Endothelial cell of umbilical vein (primary cell): ENCODE results near the gene LYRM1. TPM values are rescaled to one million over a fixed set of nuclear protein-coding genes. Genes with fewer than 3 reads are reported as not detected.
"Not testable (repeated sequence)": the region's sequence is repeated elsewhere in the genome, so short reads cannot be mapped to it uniquely, and the experiment has no call there.

ENCODE experiments used
- BruUV-seq: library from RNA; stranded (reverse); fragments of 400-500 nt; replicated peaks from 2 replicates; lab custom pipeline; 2021; lab: Mats Ljungman, UMichigan
- CTCF ChIA-PET: fragments of 300-600, 350-600 bp; sonication (Branson Sonifier 250); formaldehyde crosslinking; loops from one replicate; lab custom pipeline; 2021; ENCODE audit warnings: antibody characterized with exemption, inconsistent platforms; lab: Charles Lee
- POLR2A ChIA-PET: fragments of 300-600, 350-600 bp; sonication (Branson Sonifier 250); formaldehyde crosslinking; loops from one replicate; lab custom pipeline; 2021; ENCODE audit warnings: antibody characterized with exemption, inconsistent platforms; lab: Charles Lee
- DNase-seq: peaks from one replicate; pipeline ENCODE4 v3.0.0-alpha.2; 2011; ENCODE audit warnings: low read depth, low spot score
- FAIRE-seq: peaks from 2 replicates; lab custom pipeline; 2011; peaks lifted over from hg19 to GRCh38; lab: Jason Lieb, UNC
- H2AFZ ChIP-seq: 2 replicates; pipeline ENCODE4 v1.6.0; 2012; ENCODE audit warnings: low read depth, low read length, control low read depth, inconsistent platforms
- H3K27ac ChIP-seq: 2 replicates; pipeline ENCODE4 v1.5.1; 2011; ENCODE audit warnings: low read depth, mild to moderate bottlenecking, control low read depth, low read length, moderate library complexity; ENCODE audit not compliant: insufficient read depth
- H3K27me3 ChIP-seq, 2 experiments: 2 replicates each; pipeline versions ENCODE4 v1.6.0 to v1.6.1; 2011; ENCODE audit warnings: low read length in 2 of 2, mixed read lengths in 1 of 2; ENCODE audit not compliant: control insufficient read depth in 2 of 2, insufficient read depth in 2 of 2
- H3K36me3 ChIP-seq, 2 experiments: 2 replicates in 1 of 2; 3 replicates in 1 of 2; pipeline ENCODE4 v1.5.1; 2011; ENCODE audit warnings: low read length in 2 of 2, mild to moderate bottlenecking in 1 of 2, moderate library complexity in 1 of 2; ENCODE audit not compliant: control insufficient read depth in 2 of 2, insufficient read depth in 2 of 2; ENCODE audit errors: extremely low read depth in 1 of 2
- H3K4me1 ChIP-seq: 3 replicates; pipeline ENCODE4 v1.5.1; 2011; ENCODE audit warnings: mild to moderate bottlenecking, low read length; ENCODE audit not compliant: control insufficient read depth, insufficient read depth; ENCODE audit errors: extremely low read depth
- H3K4me2 ChIP-seq: 2 replicates; pipeline ENCODE4 v1.6.1; 2011; ENCODE audit warnings: low read length, control low read depth, mixed read lengths; ENCODE audit not compliant: insufficient read depth
- H3K4me3 ChIP-seq, 3 experiments: fragments of 200-600 bp in 1 of 3; sonication (generic), shearing (Covaris generic) in 1 of 3; replicated peaks in 1 of 3; 2 replicates each; pipeline ENCODE4 v1.5.1; 2011 to 2016; ENCODE audit warnings: control low read depth in 3 of 3, low read length in 3 of 3, mild to moderate bottlenecking in 2 of 3, inconsistent platforms in 1 of 3, low read depth in 1 of 3, moderate library complexity in 1 of 3; ENCODE audit not compliant: insufficient read depth in 1 of 3
- H3K79me2 ChIP-seq: 2 replicates; pipeline ENCODE4 v1.6.0; 2012; ENCODE audit warnings: low read length, inconsistent platforms; ENCODE audit not compliant: control insufficient read depth, insufficient read depth
- H3K9ac ChIP-seq: replicated peaks from 2 replicates; pipeline ENCODE3; 2011; ENCODE audit warnings: low read length, control low read depth; ENCODE audit not compliant: insufficient read depth; ENCODE audit errors: extremely low read depth
- H3K9me1 ChIP-seq: replicated peaks from 3 replicates; pipeline ENCODE4 v1.6.0; 2011; ENCODE audit warnings: mild to moderate bottlenecking, low read length; ENCODE audit not compliant: control insufficient read depth, insufficient read depth; ENCODE audit errors: extremely low read depth
- H3K9me3 ChIP-seq: replicated peaks from 2 replicates; pipeline ENCODE4 v1.5.1; 2012; ENCODE audit warnings: low read length, inconsistent platforms; ENCODE audit not compliant: control insufficient read depth, insufficient read depth
- H4K20me1 ChIP-seq: replicated peaks from 2 replicates; pipeline ENCODE3; 2011; ENCODE audit warnings: mild to moderate bottlenecking, low read length; ENCODE audit not compliant: control insufficient read depth, insufficient read depth; ENCODE audit errors: extremely low read depth
- CTCF ChIP-seq, 2 donors: IDR thresholded peaks; 1 replicate in 1 of 2; 2 replicates in 1 of 2; pipeline ENCODE4 v1.5.1; 2011; ENCODE audit warnings: low read length in 2 of 2, mild to moderate bottlenecking in 2 of 2, moderate library complexity in 2 of 2, control low read depth in 1 of 2, inconsistent platforms in 1 of 2, low read depth in 1 of 2; ENCODE audit not compliant: insufficient read depth in 1 of 2; ENCODE audit errors: extremely low read depth in 1 of 2
- EZH2 ChIP-seq: IDR thresholded peaks from 2 replicates; pipeline ENCODE4 v1.6.1; 2012; ENCODE audit warnings: borderline replicate concordance, low read depth, mild to moderate bottlenecking, moderate library complexity, low read length, inconsistent platforms; ENCODE audit not compliant: severe bottlenecking
- FOS ChIP-seq: IDR thresholded peaks from 2 replicates; pipeline ENCODE4 v1.6.1; 2011; ENCODE audit warnings: mild to moderate bottlenecking, low read length, moderate library complexity, borderline replicate concordance; ENCODE audit not compliant: insufficient read depth
- GATA2 ChIP-seq: IDR thresholded peaks from 2 replicates; pipeline ENCODE4 v1.7.0; 2011; ENCODE audit warnings: low read depth, mild to moderate bottlenecking, moderate library complexity, mixed read lengths, low read length; ENCODE audit not compliant: insufficient read length, insufficient read depth
- JUN ChIP-seq: IDR thresholded peaks from 2 replicates; pipeline ENCODE4 v1.6.1; 2011; ENCODE audit warnings: borderline replicate concordance, low read depth; ENCODE audit not compliant: insufficient read length, insufficient read depth
- MAX ChIP-seq: IDR thresholded peaks from 2 replicates; pipeline ENCODE4 v1.6.1; 2011; ENCODE audit not compliant: insufficient read depth, insufficient read length
- MYC ChIP-seq: IDR thresholded peaks from one replicate; pipeline ENCODE4 v1.6.1; 2011; ENCODE audit warnings: mild to moderate bottlenecking, low read depth, low read length
- POLR2A ChIP-seq: IDR thresholded peaks from 2 replicates; pipeline ENCODE4 v1.6.1; 2012; ENCODE audit warnings: low read depth, mild to moderate bottlenecking, control low read depth, low read length
- POLR2AphosphoS5 ChIP-seq: IDR thresholded peaks from 2 replicates; pipeline ENCODE4 v1.6.1; 2012; ENCODE audit warnings: low read depth, mild to moderate bottlenecking, control low read depth, low read length, moderate library complexity; ENCODE audit not compliant: insufficient read depth
- dilution Hi-C: fragments of 300-500 bp; cut with MboI; formaldehyde crosslinking; loops from one replicate; pipeline ENCODE4 v1.15.0; 2019; ENCODE audit warnings: low sequenced_read_pairs; ENCODE audit not compliant: extremely low pct_ligation_motif_present
- intact Hi-C: fragments of 100-400 bp; cut with micrococcal nuclease; formaldehyde crosslinking; loops from one replicate; pipeline ENCODE4 v1.10.0; 2022
- polyA plus RNA-seq, 4 experiments: library from polyadenylated mRNA; depleted of rRNA in 3 of 4; stranded (reverse) in 3 of 4; unstranded in 1 of 4; fragments of >200 nt; gene quantifications; 2 replicates each; pipeline versions ENCODE4 v1.2.1 to v1.2.3, GENCODE V29; 2011 to 2012; ENCODE audit warnings: missing spikeins in 1 of 4
- total RNA-seq: library from RNA; stranded (reverse); gene quantifications from 2 replicates; pipeline ENCODE4 v1.2.3, GENCODE V29; 2021

LYRM1 gene
- total and polyA plus RNA-seq, 2 donors (not counting 3 experiments of a cell fraction or from before 2014, with no cell fraction given): 20.4 to 28.4 TPM

- peaks cover 26 to 28% of the 10 kb centered on the region in 2 experiments for H3K36me3 ChIP-seq
- H3K9ac ChIP-seq: no peak overlapping the region
- H3K4me2 ChIP-seq: no peak overlapping the region
- intact Hi-C loops (no loop called here), dilution Hi-C loops (no loop called here)
- peaks cover 13% of the 10 kb centered on the region for H3K4me1 ChIP-seq
- DNase-seq (no peak), FAIRE-seq (no peak)
- no TSS peak for BruUV-seq
- TF ChIP-seq JUN: no peak
- no peak for TF ChIP-seq FOS
- TF ChIP-seq POLR2AphosphoS5: no peak
- no peak for TF ChIP-seq GATA2
- no peak for TF ChIP-seq MYC
- no peak for TF ChIP-seq MAX
- no peak for TF ChIP-seq POLR2A
- TF ChIP-seq CTCF (IDR thresholded peaks at IDR 0.05; ENCODE audit: extremely low read depth in 1 of 2, insufficient read depth in 1 of 2, low read depth in 1 of 2, low read length in 2 of 2): no peak
- TF ChIP-seq EZH2: no peak
- no peaks in the 10 kb centered on the region for H3K9me3 ChIP-seq
- H3K4me3 ChIP-seq: no peak overlapping the region
- ChIA-PET POLR2A (no interaction called here), CTCF (no interaction called here)
- no peak overlapping the region for H2AFZ ChIP-seq
- no peaks in the 10 kb centered on the region for H3K27me3 ChIP-seq
- peaks cover 53% of the 10 kb centered on the region for H3K79me2 ChIP-seq
- H3K27ac ChIP-seq: no peak overlapping the region
- H4K20me1 ChIP-seq: no peaks in the 10 kb centered on the region
- no peaks in the 10 kb centered on the region for H3K9me1 ChIP-seq
Observed at GRCh38 chr16:20860361-20860760, 40.2 kb upstream of the LYRM1 start.

DNA sequence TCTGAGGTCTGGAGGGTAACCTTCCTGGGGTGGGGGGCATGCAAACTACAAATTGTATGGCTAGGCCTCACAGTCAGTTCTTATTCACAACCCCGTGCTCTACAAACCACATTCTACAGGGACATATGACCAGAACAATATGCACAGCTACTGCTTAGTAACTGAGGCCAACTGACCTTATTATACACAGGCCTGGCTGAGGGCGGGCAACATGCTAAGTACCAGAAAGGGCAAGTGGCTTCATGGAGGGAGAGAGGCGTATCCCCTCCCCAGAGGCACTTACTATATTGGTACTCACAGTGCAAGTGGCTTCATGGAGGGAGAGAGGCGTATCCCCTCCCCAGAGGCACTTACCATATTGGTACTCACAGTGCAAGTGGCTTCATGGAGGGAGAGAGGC lies 39.6 kb upstream of the LYRM1 start:
- H3K4me2 ChIP-seq, H3K27ac ChIP-seq, H3K9me3 ChIP-seq, intact Hi-C loops, H2AFZ ChIP-seq, H3K9ac ChIP-seq, H3K27me3 ChIP-seq, H3K4me3 ChIP-seq, FAIRE-seq, H4K20me1 ChIP-seq, dilution Hi-C loops, DNase-seq, CTCF ChIA-PET, BruUV-seq, H3K9me1 ChIP-seq: not testable (repeated sequence)
- POLR2A ChIA-PET: interaction anchor here (0.7 kb wide), 1 partner anchor 10 kb away, joined by 3 read pairs; no protein-coding TSS in a partner anchor
- peaks cover 22 to 25% of the 10 kb centered on the region in 2 experiments for H3K36me3 ChIP-seq
- H3K4me1 ChIP-seq: peaks cover 19% of the 10 kb centered on the region
- H3K79me2 ChIP-seq: peaks cover 58% of the 10 kb centered on the region
